Measurements from ENCODE around the gene MAPK8IP3. TPM values are rescaled to one million over a fixed set of nuclear protein-coding genes. Genes with fewer than 3 reads are reported as not detected.

MAPK8IP3 gene
- total RNA-seq, 1 experiment from 2014 or later = 41.1 TPM

GRCh38 chr16:1706386-1707192 lies 594 bp downstream of the MAPK8IP3 start:
- peak overlapping the region; percentile 96 for H3K4me3 ChIP-seq (ENCODE audit: low read length)
- ATAC-seq (peak; percentile 5), DNase-seq (no peak)
- H3K9ac ChIP-seq (ENCODE audit: low read length) = peak overlapping the region; percentile 90
- H3K9me3 ChIP-seq (ENCODE audit: low read length) = no peaks in the 10 kb centered on the region
- peaks cover 27% of the 10 kb centered on the region for H3K4me1 ChIP-seq (ENCODE audit: insufficient read depth, low read length)
- ChIA-PET CTCF (interaction anchor here (1.2 kb wide), 1 partner anchor 76 kb away, joined by 3 read pairs; the partner anchor contains the start of gene SPSB3), POLR2A (ENCODE audit: unreplicated experiment) (interaction anchor here (1.0 to 1.5 kb wide), 2 partner anchors 17 to 29 kb away, joined by 3 to 5 read pairs; partner anchors contain the start of gene JPT2)
- BruUV-seq (replicated peaks) = no TSS peak
- peak overlapping the region; percentile 81 for H2AFZ ChIP-seq (ENCODE audit: low read length)
- H3K79me2 ChIP-seq (ENCODE audit: low read length) = peaks cover 54% of the 10 kb centered on the region
- no peaks in the 10 kb centered on the region for H3K27me3 ChIP-seq (ENCODE audit: low read length)
- peaks cover 4% of the 10 kb centered on the region for H3F3A ChIP-seq (ENCODE audit: low read length, unreplicated experiment)
- TF ChIP-seq EZH2phosphoT487 (IDR thresholded peaks at IDR 0.05; ENCODE audit: borderline replicate concordance, low read length) (no peak), EZH2 (IDR thresholded peaks at IDR 0.05; ENCODE audit: low read length, unreplicated experiment) (no peak), CTCF (conservative IDR thresholded peaks at IDR 0.05; ENCODE audit: low read depth, low read length) (no peak)
- peaks cover under 1% of the 10 kb centered on the region; the same call in 1 of the 2 replicates for H3K36me3 ChIP-seq (ENCODE audit: low read depth, low read length)
- no peaks in the 10 kb centered on the region for H3K9me2 ChIP-seq (replicated peaks; ENCODE audit: low read length)
- intact Hi-C loops (cut with micrococcal nuclease) = loop anchor here (5.0 kb wide), 1 partner anchor 94 kb away; the partner anchor contains the start of genes CRAMP1 and IFT140
- H3K27ac ChIP-seq (ENCODE audit: low read length) = peak overlapping the region; percentile 54
- peaks cover 17% of the 10 kb centered on the region for H4K20me1 ChIP-seq (ENCODE audit: low read length)
- H3K4me2 ChIP-seq (ENCODE audit: low read length) = peak overlapping the region; percentile 85

- CTCF ChIA-PET = interaction anchor here (0.5 to 0.8 kb wide), 2 partner anchors 16 to 376 kb away, joined by 4 to 5 read pairs; no protein-coding TSS in a partner anchor
Measured at GRCh38 chr16:1707193-1707790, 1.3 kb downstream of the MAPK8IP3 start.

More at GRCh38 chr16:1707193-1707790, 1.3 kb downstream of the MAPK8IP3 start:
- Histone ChIP-seq H3K4me3 (ENCODE audit: low read length) (peak overlapping the region; percentile 96), H3F3A (ENCODE audit: low read length, unreplicated experiment) (peaks cover 4% of the 10 kb centered on the region), H3K4me1 (ENCODE audit: insufficient read depth, low read length) (peaks cover 27% of the 10 kb centered on the region), H3K9me3 (ENCODE audit: low read length) (no peaks in the 10 kb centered on the region), H3K27ac (ENCODE audit: low read length) (peak overlapping the region; percentile 9; the same call in 1 of the 2 replicates), H3K79me2 (ENCODE audit: low read length) (peaks cover 57% of the 10 kb centered on the region), H4K20me1 (ENCODE audit: low read length) (peaks cover 17% of the 10 kb centered on the region), H3K27me3 (ENCODE audit: low read length) (no peaks in the 10 kb centered on the region), H3K4me2 (ENCODE audit: low read length) (peak overlapping the region; percentile 85), H2AFZ (ENCODE audit: low read length) (no peak overlapping the region), H3K9ac (ENCODE audit: low read length) (peak overlapping the region; percentile 90), H3K36me3 (ENCODE audit: low read depth, low read length) (no peaks in the 10 kb centered on the region; the same call in 1 of the 2 replicates), H3K9me2 (replicated peaks; ENCODE audit: low read length) (no peaks in the 10 kb centered on the region)
- intact Hi-C loops (cut with micrococcal nuclease) = loop anchor here (5.0 kb wide), 1 partner anchor 95 kb away; the partner anchor contains the start of genes CRAMP1 and IFT140
- TF ChIP-seq EZH2 (IDR thresholded peaks at IDR 0.05; ENCODE audit: low read length, unreplicated experiment) (no peak), EZH2phosphoT487 (IDR thresholded peaks at IDR 0.05; ENCODE audit: borderline replicate concordance, low read length) (no peak), CTCF (conservative IDR thresholded peaks at IDR 0.05; ENCODE audit: low read depth, low read length) (no peak)
- no peak for ATAC-seq
- BruUV-seq (replicated peaks) = TSS peak; percentile 10
- POLR2A ChIA-PET (ENCODE audit: unreplicated experiment) = no interaction called here
- peak; percentile 28 for DNase-seq
